ENCODE measurements around the gene PTN.

- TF ChIP-seq GATA2 (IDR thresholded peaks at IDR 0.05; ENCODE audit: low read depth, low read length) (no peak), GATA3 (IDR thresholded peaks at IDR 0.05; ENCODE audit: low read depth, low read length) (no peak)
Observed at GRCh38 chr7:137373507-137373906, 30.0 kb upstream of the PTN start.
